Dorsolateral prefrontal cortex (tissue), 118 donors: Measurements from ENCODE around the gene SYT9. TPM values are rescaled to one million over a fixed set of nuclear protein-coding genes. Genes with fewer than 3 reads are reported as not detected.

ENCODE experiments used
- microRNA-seq, 43 experiments: library from miRNA; unstranded; fragments of <30 nt; microRNA quantifications; one replicate each; pipeline ENCODE4 v1.2.0, GENCODE V29; 2022
- total RNA-seq, 120 experiments: library from RNA; stranded (reverse); gene quantifications; one replicate each; pipeline versions ENCODE4 v1.2.3 to v1.2.4, GENCODE V29; 2022

Gene SYT9
- total RNA-seq, 120 experiments from 2014 or later, result 8.3 to 25.6 (median 12.9) TPM

Small RNAs within 50 kb of the gene (microRNA-seq; reads per million reads assigned to microRNA genes)
- gene MIR302E, result 0 reads per million in 43 experiments

Other genes starting within 250 kb of the SYT9 start
- 10 to 100 TPM in 2 of 120 experiments, 1 to 10 TPM in 118; 3.1 to 11.1 (median 6.2) TPM for gene ZNF214, start 231.6 kb upstream of the SYT9 start, total RNA-seq
- gene NLRP14, start 231.4 kb upstream of the SYT9 start, total RNA-seq, result 1 to 10 TPM in 6 of 120 experiments, under 1 TPM in 111, not detected in 3; 0.13 to 1.3 (median 0.54) TPM
- under 1 TPM in 50 of 120 experiments, not detected in 70; 0.23 to 0.66 (median 0.36) TPM for gene RBMXL2, start 162.9 kb upstream of the SYT9 start, total RNA-seq
- gene OLFML1, start 233.6 kb downstream of the SYT9 start, total RNA-seq, result 1 to 10 TPM in 70 of 120 experiments, under 1 TPM in 47, not detected in 3; 0.23 to 4.4 (median 1.1) TPM